ENCODE data around the gene GATAD2B. TPM values are rescaled to one million over a fixed set of nuclear protein-coding genes. Genes with fewer than 3 reads are reported as not detected.

GATAD2B gene
- total RNA-seq, 4 donors from 2014 or later, result 22.0 to 40.7 (median 28.1) TPM

DNA sequence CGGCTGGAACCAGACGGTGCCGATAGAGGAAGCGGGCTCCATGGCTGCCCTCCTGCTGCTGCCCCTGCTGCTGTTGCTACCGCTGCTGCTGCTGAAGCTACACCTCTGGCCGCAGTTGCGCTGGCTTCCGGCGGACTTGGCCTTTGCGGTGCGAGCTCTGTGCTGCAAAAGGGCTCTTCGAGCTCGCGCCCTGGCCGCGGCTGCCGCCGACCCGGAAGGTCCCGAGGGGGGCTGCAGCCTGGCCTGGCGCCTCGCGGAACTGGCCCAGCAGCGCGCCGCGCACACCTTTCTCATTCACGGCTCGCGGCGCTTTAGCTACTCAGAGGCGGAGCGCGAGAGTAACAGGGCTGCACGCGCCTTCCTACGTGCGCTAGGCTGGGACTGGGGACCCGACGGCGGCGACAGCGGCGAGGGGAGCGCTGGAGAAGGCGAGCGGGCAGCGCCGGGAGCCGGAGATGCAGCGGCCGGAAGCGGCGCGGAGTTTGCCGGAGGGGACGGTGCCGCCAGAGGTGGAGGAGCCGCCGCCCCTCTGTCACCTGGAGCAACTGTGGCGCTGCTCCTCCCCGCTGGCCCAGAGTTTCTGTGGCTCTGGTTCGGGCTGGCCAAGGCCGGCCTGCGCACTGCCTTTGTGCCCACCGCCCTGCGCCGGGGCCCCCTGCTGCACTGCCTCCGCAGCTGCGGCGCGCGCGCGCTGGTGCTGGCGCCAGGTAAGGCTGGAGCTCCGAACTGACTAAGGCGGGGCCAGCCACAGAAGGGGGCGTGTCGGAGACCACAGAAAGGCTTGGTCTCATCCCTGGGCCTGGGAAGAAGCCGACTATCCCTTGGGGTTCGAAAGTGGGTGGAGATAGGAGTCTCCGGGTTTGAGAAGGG, 147.1 kb downstream of the GATAD2B start:
- Histone ChIP-seq H3K27me3 (no peaks in the 10 kb centered on the region), H3K4me1 (peaks cover 32 to 45% of the 10 kb centered on the region in 2 donors), H3K9me3 (no peaks in the 10 kb centered on the region), H3K27ac (peak overlapping the region; percentile 65 to 75 (median 70)), H3K4me3 (peak overlapping the region; percentile 60 to 72 (median 68)), H3K36me3 (peaks cover 0 to 24% of the 10 kb centered on the region in 2 donors)
- TF ChIP-seq, protein P1, sequence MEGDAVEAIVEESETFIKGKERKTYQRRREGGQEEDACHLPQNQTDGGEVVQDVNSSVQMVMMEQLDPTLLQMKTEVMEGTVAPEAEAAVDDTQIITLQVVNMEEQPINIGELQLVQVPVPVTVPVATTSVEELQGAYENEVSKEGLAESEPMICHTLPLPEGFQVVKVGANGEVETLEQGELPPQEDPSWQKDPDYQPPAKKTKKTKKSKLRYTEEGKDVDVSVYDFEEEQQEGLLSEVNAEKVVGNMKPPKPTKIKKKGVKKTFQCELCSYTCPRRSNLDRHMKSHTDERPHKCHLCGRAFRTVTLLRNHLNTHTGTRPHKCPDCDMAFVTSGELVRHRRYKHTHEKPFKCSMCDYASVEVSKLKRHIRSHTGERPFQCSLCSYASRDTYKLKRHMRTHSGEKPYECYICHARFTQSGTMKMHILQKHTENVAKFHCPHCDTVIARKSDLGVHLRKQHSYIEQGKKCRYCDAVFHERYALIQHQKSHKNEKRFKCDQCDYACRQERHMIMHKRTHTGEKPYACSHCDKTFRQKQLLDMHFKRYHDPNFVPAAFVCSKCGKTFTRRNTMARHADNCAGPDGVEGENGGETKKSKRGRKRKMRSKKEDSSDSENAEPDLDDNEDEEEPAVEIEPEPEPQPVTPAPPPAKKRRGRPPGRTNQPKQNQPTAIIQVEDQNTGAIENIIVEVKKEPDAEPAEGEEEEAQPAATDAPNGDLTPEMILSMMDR (IDR thresholded peaks at IDR 0.05 in 4 of 5, conservative IDR thresholded peaks at IDR 0.05 in 1 of 5), result no peak
- no peak for TF ChIP-seq POLR2A (IDR thresholded peaks at IDR 0.05)
- DNase-seq (no peak), ATAC-seq (peak; percentile 38 to 43)
- in situ Hi-C loops (cut with MboI; ENCODE audit: low sequenced_read_pairs in 4 of 4), result loop anchor here in 1 of 4 donors (10.0 kb wide), 1 partner anchor 101 kb away; the partner anchor contains the start of genes ILF2 and NPR1
- intact Hi-C loops (cut with DNase I; ENCODE audit: low total_unique reads), result no loop called here

DNA sequence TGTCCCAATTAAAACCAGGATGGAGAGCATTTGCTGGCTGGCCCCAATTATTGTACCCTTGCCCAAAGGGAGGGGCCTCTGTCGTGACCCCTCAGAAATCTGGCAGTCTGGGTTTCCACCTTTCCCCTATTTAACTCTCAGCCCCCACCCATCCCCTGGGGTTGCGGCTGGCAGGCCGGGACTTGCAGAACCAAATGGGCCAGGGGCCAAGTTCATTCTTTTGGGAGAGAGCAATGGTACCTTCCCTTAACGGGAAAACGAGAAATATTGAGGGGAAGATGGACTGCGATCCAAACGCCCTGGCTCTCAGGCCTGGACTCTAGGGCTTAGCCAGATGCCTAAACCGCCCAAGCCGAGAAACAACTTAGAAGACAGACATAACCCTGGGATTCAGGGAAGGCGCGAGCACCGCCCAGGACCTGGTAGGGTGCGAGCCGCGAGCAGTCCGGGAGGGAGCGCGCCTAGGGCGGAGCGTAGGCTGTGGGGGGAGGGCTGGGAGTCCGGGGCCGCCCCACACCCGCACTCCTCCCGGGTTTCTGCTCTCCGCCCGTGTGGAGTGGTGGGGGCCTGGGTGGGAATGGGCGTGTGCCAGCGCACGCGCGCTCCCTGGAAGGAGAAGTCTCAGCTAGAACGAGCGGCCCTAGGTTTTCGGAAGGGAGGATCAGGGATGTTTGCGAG, 147.9 kb downstream of the GATAD2B start, which contains the start of gene SLC27A3:
Gene SLC27A3, plus strand, starts transcription at position 628 of the 678 bp plus-strand sequence. CDS start 91 bp downstream, outside the sequence.
- H3K27me3 ChIP-seq, result no peaks in the 10 kb centered on the region
- in situ Hi-C loops (cut with MboI; ENCODE audit: low sequenced_read_pairs in 4 of 4) (loop anchor here in 1 of 4 donors (10.0 kb wide), 1 partner anchor 100 kb away; the partner anchor contains the start of genes ILF2 and NPR1), intact Hi-C loops (cut with DNase I; ENCODE audit: low total_unique reads) (no loop called here)
- H3K9me3 ChIP-seq, result no peaks in the 10 kb centered on the region
- peak in 1 of 2 donors; percentile 56 for DNase-seq
- H3K4me1 ChIP-seq, result peaks cover 27 to 45% of the 10 kb centered on the region in 2 donors
- H3K27ac ChIP-seq, result peak within 1 kb of the TSS; percentile 65 to 75 (median 70)
- H3K4me3 ChIP-seq, result peak within 1 kb of the TSS; percentile 60 to 72 (median 68)
- peaks cover 0 to 30% of the 10 kb centered on the region in 2 donors for H3K36me3 ChIP-seq
- no peak for TF ChIP-seq POLR2A (IDR thresholded peaks at IDR 0.05)
- TF ChIP-seq, protein P1 (IDR thresholded peaks at IDR 0.05 in 4 of 5, conservative IDR thresholded peaks at IDR 0.05 in 1 of 5), result no peak
- peak; percentile 25 to 34 for ATAC-seq

DNA sequence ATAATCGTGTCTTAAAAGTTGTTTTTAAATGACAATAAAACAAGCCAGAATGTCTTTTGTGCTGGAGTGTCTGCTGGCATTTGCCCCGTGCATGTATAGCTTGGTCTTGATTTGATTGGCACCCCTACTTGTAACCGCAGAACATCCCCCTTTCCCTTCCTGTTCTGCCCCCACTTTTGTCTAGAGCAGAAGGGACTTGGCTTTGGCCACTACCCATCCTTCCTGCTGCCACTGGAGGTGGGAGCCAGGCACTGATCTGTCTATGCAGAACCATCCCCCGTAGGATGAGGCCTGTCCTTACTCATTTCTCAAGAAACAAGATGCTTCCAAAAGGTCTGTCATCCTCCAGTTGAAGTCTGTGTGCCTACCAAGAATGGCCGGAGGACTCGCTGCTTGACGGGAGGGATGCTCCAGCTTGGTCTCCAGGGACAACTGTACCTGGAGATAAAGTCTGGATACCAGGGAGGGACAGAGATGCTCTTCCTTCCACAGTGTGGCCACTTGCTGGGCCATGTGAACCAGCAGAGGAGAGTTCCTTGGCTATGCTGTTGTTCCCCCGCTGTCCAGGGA, 148.7 kb downstream of the GATAD2B start:
- peak overlapping the region in 3 of 4 donors; percentile 69 to 75 (median 71) for H3K27ac ChIP-seq
- in situ Hi-C loops (cut with MboI; ENCODE audit: low sequenced_read_pairs in 4 of 4), result loop anchor here in 1 of 4 donors (10.0 kb wide), 1 partner anchor 99 kb away; the partner anchor contains the start of genes ILF2 and NPR1
- DNase-seq (no peak), ATAC-seq (no peak)
- H3K36me3 ChIP-seq, result peaks cover 0 to 31% of the 10 kb centered on the region in 2 donors
- H3K4me3 ChIP-seq, result no peak overlapping the region
- H3K9me3 ChIP-seq, result no peaks in the 10 kb centered on the region
- H3K4me1 ChIP-seq, result peaks cover 25 to 45% of the 10 kb centered on the region in 2 donors
- H3K27me3 ChIP-seq, result no peaks in the 10 kb centered on the region
- intact Hi-C loops (cut with DNase I; ENCODE audit: low total_unique reads), result no loop called here
- no peak for TF ChIP-seq POLR2A (IDR thresholded peaks at IDR 0.05)
- TF ChIP-seq, protein P1 (IDR thresholded peaks at IDR 0.05 in 4 of 5, conservative IDR thresholded peaks at IDR 0.05 in 1 of 5), result no peak
